AG20443 (cell line): ENCODE measurements around the gene UTP14A.
"Not testable (repeated sequence)": the region's sequence is repeated elsewhere in the genome, so short reads cannot be mapped to it uniquely, and the experiment has no call there.

Experiments used
- DNase-seq: peaks from one replicate; pipeline ENCODE4 v3.0.0; 2012; ENCODE audit warnings: low spot score, mixed read lengths

Gene UTP14A

DNA sequence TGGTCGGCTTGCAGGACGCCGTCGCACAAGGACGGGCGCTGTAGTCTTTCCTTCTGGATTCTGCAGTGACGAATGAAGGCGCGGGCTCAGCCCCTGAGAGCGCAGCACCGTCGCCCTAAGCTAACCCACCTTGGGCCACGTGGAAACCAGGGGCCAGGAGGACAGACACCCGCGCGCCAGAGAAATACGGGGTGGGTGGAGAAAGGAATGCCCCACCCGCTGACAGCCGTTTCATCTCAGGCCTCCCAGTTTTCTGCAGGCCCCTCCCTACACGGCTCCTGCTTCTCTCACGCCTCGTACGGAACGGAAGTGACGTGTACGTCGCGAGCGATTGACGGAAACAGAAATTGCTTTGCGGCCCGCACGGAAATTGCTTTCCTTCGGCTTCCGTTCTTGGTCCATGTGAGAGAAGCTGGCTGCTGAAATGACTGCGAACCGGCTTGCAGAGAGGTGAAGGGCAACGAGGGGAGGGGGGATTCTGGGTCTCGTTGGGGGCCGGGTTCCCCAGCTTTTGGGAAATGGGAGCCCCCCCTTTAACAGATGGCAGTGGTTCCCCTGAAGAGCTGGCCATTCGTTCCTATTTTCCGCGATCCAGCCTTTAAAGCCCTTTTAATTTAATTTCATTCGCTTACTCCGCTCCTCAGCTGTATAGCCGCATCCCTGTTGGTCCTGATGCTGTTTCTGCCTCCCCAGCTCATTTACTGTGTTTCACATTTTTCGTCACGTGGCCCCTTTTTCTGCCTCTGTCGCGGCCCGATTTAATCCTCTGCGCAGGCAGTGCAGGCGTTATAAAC, at the start of gene UTP14A:
TSS of gene UTP14A (plus strand) at position 378 of the 794 bp plus-strand sequence. CDS start at position 425, 47 bp downstream.
- DNase-seq: peak; percentile 85

GRCh38 chrX:129859134-129859533, 46.8 kb upstream of the UTP14A start:
- not testable (repeated sequence) for DNase-seq

- not testable (repeated sequence) for DNase-seq
These were observed 39.6 kb upstream of the UTP14A start for GRCh38 chrX:129866321-129866720.

DNA sequence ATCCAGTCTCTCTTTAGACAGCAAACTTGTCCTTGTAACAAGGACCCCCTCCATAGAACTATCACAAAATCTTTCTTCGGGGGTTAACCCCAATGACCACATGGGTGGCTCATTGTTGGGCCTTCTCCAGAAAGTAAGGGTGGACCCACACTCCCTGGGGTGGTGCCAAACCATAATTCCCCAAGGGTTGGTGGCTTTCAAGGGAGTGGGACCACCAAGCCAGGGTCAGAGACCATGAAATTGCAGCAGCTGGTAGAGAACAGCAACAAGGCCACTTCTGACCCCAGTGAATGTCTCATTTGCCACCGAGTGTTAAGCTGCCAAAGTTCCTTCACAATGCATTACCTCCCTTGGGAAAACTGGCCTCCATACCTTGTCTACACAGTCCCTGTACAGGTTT, 33.4 kb upstream of the UTP14A start:
- DNase-seq: no peak

GRCh38 chrX:129875669-129876068, 30.3 kb upstream of the UTP14A start:
- DNase-seq: peak; percentile 78

GRCh38 chrX:129876771-129877305, 29.1 kb upstream of the UTP14A start:
- peak; percentile 32 for DNase-seq

DNA sequence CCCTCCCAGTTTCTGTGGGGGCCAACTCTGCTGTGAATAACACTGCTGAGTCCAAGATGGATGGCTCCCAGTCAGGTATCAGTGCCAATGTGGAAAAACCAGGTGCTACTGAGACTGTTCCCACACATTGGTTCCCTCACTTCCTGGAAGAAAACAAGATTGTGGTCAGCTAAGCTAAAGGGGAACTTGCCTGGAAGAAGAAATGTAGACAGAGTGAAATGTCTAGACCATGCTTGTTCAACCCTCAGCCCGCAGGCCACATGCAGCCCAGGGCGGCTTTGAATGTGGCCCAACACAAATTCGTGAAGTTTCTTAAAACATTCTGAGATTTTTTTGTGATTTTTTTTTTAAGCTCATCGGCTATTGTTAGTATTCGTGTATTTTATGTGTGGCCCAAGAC, 28.6 kb upstream of the UTP14A start:
- DNase-seq: peak; percentile 2

- DNase-seq: no peak
These were observed 5.9 kb upstream of the UTP14A start for GRCh38 chrX:129900054-129900453.

DNA sequence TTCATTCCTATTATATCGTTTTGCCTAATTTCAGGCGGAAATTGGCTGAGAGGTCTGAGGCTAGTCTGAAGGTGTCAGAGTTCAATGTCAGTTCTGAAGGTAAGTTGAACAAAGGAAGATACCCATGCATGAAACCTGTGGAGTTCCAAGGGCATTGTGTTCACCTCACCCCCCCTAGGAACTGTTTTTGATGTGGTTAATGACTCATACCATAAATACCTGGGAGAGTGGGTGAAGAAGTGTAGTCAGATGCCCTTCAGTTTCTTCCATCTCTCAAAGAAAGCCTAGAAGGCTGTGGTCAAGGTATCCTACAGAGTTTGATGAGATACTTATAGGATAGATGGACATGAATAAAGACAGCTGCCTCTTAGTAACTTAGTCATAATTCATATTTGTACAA, 2.7 kb downstream of the UTP14A start:
- DNase-seq: no peak

- peak; percentile 65 for DNase-seq
These were observed 19.5 kb downstream of the UTP14A start for GRCh38 chrX:129925305-129926092.

DNA sequence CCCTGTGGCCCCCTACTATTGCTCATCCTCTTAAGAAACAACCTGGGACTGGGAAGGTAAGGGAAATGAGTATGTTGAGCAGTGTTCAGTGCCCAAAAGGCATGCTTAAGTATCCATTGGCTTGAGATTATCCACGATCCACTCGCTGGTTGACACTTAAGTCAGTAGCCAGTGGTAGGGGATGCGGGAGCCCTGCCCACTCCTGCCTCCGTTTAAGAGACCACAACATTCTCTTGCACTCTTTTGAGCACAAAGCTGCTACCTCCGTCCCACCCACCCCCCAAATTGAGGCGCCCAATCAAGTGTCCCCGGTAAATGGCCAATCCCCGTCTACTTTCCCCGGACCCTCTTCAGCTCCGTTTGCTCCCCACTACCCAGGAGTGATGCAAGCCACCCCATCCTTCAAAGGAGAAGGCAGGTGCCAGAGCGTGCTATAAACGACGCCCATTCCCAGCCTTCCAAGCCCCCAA, 25.0 kb downstream of the UTP14A start:
- no peak for DNase-seq

GRCh38 chrX:129931411-129932015, 25.5 kb downstream of the UTP14A start:
- peak; percentile 93 for DNase-seq

GRCh38 chrX:129932016-129932820, 26.3 kb downstream of the UTP14A start:
- peak; percentile 90 for DNase-seq

DNA sequence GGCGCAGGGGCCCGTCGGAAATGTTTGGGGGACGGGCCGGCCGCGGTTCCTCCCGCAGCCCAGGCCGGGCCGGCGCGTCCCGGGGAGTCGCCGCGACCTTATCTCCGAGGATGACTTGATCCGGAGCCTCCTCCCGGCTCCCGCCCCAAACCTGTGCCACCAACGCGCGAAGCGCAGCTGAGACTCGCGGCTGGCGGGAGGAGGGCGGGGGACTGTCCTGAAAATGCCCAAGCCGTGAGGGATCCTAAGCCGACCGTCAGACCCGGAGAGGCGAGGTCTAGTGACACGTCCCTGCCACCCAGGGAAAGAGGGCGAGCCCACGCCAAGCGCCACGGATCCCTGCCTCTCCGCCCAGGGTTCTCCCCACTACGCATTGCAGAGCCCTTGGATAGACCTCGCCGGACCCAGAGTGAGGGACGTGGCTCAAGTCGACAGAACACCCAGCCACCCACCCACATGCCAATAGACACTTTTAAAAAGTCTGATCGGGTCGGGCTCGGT, 26.9 kb downstream of the UTP14A start:
- DNase-seq: no peak

DNA sequence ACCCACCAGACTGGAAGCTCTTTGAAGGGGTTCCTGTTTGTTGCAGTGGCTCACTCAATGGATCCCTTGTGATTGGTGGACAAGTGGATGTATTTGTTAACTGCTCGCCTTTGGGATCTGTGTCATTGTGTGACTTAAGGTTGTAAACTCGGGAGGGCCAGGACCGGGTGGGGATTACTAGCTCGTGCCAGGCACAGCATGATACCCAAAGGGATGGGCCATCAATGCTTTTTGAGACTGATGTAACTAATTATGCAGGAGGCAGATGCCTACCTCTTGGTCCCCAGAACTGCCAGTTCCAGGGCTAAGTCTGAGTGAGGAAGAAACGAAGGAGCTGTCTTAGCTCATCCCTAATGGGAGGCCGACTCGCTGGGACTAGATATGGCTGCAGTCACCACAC, 27.7 kb downstream of the UTP14A start:
- no peak for DNase-seq

DNA sequence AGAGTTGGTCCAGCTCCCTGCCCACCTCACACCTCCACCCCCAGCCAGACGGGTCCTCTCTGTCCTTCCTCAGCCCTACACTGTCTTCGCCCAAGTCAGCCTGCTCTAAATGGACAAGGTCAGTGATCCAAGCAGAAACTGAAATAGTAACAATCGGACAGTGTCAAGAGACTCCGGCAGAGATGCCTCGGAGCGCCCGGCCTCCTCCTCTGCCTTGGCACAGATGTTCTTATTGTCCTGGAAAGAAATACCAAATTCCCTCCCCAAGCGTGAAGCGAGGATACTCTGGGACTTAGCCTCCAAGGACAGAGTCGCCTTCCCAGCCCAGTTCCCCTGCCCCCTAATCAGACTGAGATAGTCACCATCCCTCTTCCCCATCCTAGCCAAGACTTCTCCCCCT, 28.5 kb downstream of the UTP14A start:
- no peak for DNase-seq

DNA sequence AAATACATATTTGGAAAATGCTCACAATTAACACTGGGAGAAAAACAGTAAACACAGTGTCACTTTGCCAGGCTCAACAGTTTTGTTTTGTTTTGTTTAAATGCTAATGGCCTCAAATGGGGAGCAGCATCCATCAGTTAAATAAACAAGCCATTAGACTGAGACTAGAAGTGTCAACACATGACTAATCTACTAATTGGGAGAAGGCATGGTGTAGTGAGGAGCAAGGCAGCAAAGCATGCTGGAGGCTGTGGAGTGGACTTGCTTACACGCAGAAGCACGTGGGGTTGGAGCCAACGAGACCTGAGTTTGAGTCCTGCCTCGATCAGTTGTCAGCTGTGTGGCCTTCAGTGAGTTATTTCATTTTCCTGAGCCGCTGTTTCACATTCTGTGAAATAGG, 29.0 kb downstream of the UTP14A start:
- DNase-seq: no peak

- DNase-seq: no peak
These were observed 32.1 kb downstream of the UTP14A start for GRCh38 chrX:129938081-129938480.

- DNase-seq: no peak
These were observed 34.0 kb downstream of the UTP14A start for GRCh38 chrX:129939986-129940385.

DNA sequence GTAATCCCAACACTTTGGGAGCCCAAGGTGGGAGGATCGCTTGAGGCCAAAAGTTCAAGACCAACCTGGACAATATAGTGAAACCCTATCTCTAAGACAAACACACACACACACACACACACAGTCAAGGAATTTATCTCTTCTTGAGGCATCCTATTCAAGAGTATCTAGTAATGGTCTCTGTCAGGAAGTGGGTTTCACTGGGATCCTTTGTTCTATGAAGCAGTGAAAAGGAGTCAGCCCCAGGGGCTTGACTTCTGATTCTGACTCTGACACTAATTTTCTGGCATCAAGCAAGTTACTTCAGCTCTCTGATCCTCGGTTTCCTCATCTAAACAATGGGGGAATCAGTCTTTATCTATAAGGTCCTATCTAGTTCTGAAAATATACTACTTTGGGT, 34.8 kb downstream of the UTP14A start:
- DNase-seq: no peak

DNA sequence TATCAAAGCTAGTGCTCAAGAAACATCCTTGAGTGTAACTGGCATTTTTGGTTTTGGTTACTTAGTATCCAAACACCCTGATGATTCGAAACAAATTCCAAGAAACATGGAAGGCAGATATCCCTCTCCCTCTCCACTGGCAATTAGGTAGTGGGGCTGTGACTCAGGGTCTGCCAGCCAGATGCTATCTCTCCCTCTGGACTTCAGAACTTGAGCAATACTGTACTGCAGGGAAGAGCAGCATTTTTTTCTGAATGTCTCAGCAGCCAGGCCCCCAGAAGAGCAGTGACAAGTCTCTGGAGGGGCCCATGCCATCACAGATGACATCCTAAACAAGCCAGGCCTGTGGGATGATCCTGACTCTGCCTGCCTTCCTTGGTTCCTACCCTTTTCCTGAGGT, 39.2 kb downstream of the UTP14A start:
- DNase-seq: peak; percentile 35

DNA sequence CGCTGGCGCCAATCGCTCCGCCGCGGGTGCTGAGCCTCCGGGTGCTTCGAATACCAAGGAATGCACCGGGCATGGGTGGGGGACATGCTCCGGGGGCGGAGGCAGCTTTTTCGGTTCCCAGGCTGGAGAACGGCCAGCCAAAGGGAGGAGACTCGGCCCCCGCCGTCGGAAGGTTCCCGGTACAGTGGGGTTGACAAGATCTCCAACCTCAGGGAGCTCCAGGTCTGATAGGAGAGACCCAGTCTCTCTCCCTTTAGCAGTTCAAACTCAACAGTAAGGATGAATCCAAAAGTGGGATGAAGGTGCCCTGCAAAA, 47.3 kb downstream of the UTP14A start:
- DNase-seq: no peak
